Bronchial epithelial cell (primary cell): Measurements from ENCODE around the gene ACYP1. TPM values are rescaled to one million over a fixed set of nuclear protein-coding genes. Genes with fewer than 3 reads are reported as not detected.
"Not testable (repeated sequence)": the region's sequence is repeated elsewhere in the genome, so short reads cannot be mapped to it uniquely, and the experiment has no call there.

Source experiments
- DNase-seq: peaks from one replicate; pipeline ENCODE4 v3.0.0-alpha.2; 2010; ENCODE audit warnings: low read depth
- FAIRE-seq: peaks from 2 replicates; lab custom pipeline; 2011; peaks lifted over from hg19 to GRCh38; lab: Jason Lieb, UNC
- H3K27me3 ChIP-seq: 2 replicates; pipeline ENCODE4 v1.5.1; 2011; ENCODE audit warnings: low read length; ENCODE audit not compliant: control insufficient read depth, insufficient read depth
- H3K36me3 ChIP-seq: 2 replicates; pipeline ENCODE4 v1.5.1; 2011; ENCODE audit warnings: low read length; ENCODE audit not compliant: control insufficient read depth, insufficient read depth
- H3K4me3 ChIP-seq: 2 replicates; pipeline ENCODE4 v1.5.1; 2011; ENCODE audit warnings: mild to moderate bottlenecking, low read depth, low read length, control low read depth
- total RNA-seq: library from RNA; depleted of rRNA; stranded (reverse); fragments of >200 nt; gene quantifications from 2 replicates; pipeline ENCODE4 v1.2.1, GENCODE V29; 2014
- TF ChIP-seq, protein P1 (sequence below): IDR thresholded peaks from 2 replicates; pipeline ENCODE4 v1.5.1; 2011; ENCODE audit warnings: mild to moderate bottlenecking, moderate library complexity, low read length, control low read depth, inconsistent platforms; ENCODE audit not compliant: insufficient read depth, severe bottlenecking

ACYP1 gene
- total RNA-seq, 1 donor from 2014 or later = 4.5 TPM

DNA sequence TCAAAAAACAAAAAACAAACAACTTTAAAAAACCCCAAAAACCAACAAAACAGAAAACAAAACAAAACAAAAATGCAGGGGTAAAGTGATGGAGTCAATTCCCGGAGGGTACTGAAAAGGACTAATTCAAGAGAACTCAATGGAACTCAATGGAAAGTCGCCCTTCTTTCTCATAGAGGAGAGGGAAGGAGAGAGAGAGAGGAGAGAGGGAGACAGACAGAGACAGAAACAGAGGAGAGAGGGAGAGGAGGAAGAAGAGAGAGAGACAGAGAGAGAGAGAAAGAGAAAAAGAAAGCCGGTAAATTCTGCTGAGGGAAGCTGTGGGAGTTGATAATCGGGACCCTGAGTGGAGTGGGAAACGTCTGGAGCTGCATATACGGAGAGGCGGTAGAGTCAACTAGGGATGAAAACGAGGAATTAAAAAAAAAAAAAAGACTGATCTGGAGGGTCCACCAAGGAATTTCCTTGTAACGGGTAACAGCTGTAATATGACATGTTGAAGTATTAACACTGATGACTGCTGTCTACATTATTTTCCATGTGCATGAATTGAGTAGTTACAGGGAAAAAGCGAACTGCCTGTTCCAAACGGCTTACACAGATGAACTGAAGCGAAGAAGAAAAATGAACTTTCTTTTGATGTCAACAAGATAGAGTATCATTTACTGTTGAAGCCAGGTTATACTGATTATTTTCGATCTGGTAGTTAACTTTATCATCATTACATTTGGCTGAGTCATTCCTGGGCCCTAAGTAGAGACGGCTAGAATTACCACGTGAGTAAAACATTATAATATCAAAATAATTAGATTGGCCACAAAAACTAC, 4.7 kb upstream of the ACYP1 start:
- no peak for FAIRE-seq

DNA sequence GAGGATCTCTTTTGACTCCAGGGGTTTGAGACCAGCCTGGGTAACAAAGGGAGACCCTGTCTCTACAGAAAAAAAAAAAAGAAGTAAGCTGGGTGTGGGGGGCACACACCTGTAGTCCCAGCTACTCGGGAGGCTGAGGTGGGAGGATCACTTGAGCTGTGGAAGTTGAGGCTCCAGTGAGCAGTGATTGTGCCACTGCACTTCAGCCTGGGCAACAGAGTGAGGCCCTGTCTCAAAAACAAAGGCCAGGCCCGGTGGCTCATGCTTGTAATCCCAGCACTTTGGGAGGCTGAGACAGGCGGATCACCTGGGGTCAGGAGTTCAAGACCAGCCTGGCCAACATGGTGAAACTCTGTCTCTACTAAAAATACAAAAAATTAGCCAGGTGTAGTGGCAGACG, 3.9 kb upstream of the ACYP1 start:
- H3K27me3 ChIP-seq, H3K4me3 ChIP-seq, FAIRE-seq, H3K36me3 ChIP-seq, DNase-seq: not testable (repeated sequence)

More for the DNA sequence above, 4.7 kb upstream of the ACYP1 start:
- peak overlapping the region; percentile 53 for H3K4me3 ChIP-seq
- TF ChIP-seq, protein P1, sequence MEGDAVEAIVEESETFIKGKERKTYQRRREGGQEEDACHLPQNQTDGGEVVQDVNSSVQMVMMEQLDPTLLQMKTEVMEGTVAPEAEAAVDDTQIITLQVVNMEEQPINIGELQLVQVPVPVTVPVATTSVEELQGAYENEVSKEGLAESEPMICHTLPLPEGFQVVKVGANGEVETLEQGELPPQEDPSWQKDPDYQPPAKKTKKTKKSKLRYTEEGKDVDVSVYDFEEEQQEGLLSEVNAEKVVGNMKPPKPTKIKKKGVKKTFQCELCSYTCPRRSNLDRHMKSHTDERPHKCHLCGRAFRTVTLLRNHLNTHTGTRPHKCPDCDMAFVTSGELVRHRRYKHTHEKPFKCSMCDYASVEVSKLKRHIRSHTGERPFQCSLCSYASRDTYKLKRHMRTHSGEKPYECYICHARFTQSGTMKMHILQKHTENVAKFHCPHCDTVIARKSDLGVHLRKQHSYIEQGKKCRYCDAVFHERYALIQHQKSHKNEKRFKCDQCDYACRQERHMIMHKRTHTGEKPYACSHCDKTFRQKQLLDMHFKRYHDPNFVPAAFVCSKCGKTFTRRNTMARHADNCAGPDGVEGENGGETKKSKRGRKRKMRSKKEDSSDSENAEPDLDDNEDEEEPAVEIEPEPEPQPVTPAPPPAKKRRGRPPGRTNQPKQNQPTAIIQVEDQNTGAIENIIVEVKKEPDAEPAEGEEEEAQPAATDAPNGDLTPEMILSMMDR = no peak
- no peaks in the 10 kb centered on the region for H3K27me3 ChIP-seq
- peak; percentile 56 for DNase-seq
- H3K36me3 ChIP-seq = no peaks in the 10 kb centered on the region

DNA sequence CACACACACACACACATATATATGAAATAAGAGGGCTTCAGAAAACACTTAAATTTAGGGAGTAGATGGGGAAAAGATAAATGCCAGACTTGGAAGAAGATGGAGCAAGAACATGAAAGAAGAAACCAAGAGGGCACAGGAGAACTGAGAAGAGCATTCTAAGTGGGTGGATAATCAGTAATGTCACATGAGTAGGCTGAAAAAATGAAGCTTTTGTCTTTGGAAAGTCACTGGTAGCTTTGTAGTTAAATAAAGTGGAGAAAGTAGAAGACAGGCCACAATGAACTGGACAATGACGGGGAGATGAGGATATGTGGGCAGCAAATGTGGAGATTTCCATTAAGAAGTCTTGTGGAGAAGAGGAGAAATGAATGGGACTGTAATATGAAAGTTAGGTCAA, 3.4 kb upstream of the ACYP1 start:
- Histone ChIP-seq H3K27me3 (no peaks in the 10 kb centered on the region), H3K36me3 (no peaks in the 10 kb centered on the region), H3K4me3 (no peak overlapping the region)
- DNase-seq (no peak), FAIRE-seq (no peak)
- TF ChIP-seq, protein P1 = no peak

DNA sequence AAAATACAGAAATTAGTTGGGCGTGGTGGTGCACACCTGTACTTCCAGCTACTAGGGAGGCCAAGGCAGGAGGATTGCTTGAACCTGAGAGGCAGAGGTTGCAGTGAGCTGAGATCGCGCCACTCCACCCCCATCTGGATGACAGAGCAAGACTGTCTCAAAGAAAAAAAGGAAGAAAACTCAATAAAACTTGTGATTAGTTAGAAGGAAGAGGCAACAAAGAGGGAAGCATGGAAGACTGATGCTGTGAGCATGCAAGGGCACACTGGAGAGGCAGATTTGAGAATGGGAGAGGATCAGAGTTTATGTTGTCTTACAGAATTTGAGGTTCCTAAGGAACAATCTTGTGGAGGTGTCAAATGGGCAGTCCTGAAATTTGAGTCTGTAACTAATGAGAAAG, 2.9 kb upstream of the ACYP1 start:
- no peaks in the 10 kb centered on the region for H3K27me3 ChIP-seq
- no peaks in the 10 kb centered on the region for H3K36me3 ChIP-seq
- TF ChIP-seq, protein P1 = no peak
- DNase-seq (no peak), FAIRE-seq (no peak)
- H3K4me3 ChIP-seq = no peak overlapping the region

DNA sequence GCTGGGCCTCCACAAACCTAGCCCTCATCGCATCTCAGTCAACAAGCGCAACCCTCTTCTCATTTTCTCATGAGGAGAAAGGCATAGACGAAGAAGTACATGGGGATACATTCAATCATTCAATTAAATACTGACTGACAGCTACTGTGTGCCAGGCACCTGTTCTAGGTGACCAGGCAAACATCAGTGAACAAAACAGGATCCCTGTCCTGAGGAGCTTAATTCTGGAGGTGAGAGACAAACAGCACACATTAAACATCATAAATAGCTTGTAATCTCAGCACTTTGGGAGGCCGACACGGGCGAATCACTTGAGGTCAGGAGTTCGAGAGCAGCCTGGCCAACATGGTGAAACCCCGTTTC, 362 bp upstream of the ACYP1 start:
- Histone ChIP-seq H3K4me3 (peak overlapping the region; percentile 76), H3K27me3 (no peaks in the 10 kb centered on the region), H3K36me3 (no peaks in the 10 kb centered on the region)
- DNase-seq = no peak
- no peak for FAIRE-seq
- TF ChIP-seq, protein P1 = no peak

DNA sequence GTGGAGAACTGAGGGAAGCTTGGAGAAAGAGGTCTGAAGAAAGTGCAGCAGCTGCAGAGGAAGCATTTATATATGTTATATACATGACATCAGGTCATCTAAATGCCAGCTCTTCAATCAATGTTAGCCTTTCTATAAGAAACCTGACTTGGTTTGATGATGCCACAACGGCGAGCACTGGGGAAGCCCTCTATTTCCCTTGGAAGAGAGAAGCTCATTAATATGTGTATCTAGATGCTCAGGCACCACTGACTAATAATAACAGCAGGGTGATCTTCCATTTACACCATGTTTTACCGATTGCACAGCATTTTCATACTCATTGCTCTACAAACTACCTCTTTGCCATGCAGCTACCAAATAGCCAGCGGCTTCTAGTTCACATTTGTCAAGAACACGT, 811 bp downstream of the ACYP1 start:
- no peak for FAIRE-seq
- no peak for DNase-seq
- peak overlapping the region; percentile 76 for H3K4me3 ChIP-seq
- H3K36me3 ChIP-seq = no peaks in the 10 kb centered on the region
- H3K27me3 ChIP-seq = no peaks in the 10 kb centered on the region
- TF ChIP-seq, protein P1 = no peak
